GM19238 (cell line): ENCODE measurements around the gene PHLDB1.
"Not testable (repeated sequence)": the region's sequence is repeated elsewhere in the genome, so short reads cannot be mapped to it uniquely, and the experiment has no call there.

Experiments used
- DNase-seq: peaks from one replicate; pipeline ENCODE4 v3.0.0; 2011; ENCODE audit warnings: low spot score; ENCODE audit not compliant: insufficient read length

Gene PHLDB1

GRCh38 chr11:118658429-118659313, 51.3 kb downstream of the PHLDB1 start:
- no peak for DNase-seq

GRCh38 chr11:118659314-118659952, 52.0 kb downstream of the PHLDB1 start:
- peak; percentile 90 for DNase-seq

GRCh38 chr11:118659953-118660680, 52.7 kb downstream of the PHLDB1 start:
- DNase-seq, result no peak

GRCh38 chr11:118660681-118661424, 53.4 kb downstream of the PHLDB1 start:
- DNase-seq, result no peak

- no peak for DNase-seq
Observed at GRCh38 chr11:118661425-118662301, 54.2 kb downstream of the PHLDB1 start.

- DNase-seq, result no peak
Observed at GRCh38 chr11:118662401-118663271, 55.2 kb downstream of the PHLDB1 start.

- no peak for DNase-seq
Observed at GRCh38 chr11:118663381-118663780, 56.0 kb downstream of the PHLDB1 start.

GRCh38 chr11:118663902-118664301, 56.5 kb downstream of the PHLDB1 start:
- no peak for DNase-seq

- no peak for DNase-seq
Observed at GRCh38 chr11:118666371-118666770, 59.0 kb downstream of the PHLDB1 start.

- no peak for DNase-seq
Observed at GRCh38 chr11:118670063-118670462, 62.6 kb downstream of the PHLDB1 start.

GRCh38 chr11:118671254-118671653, 63.8 kb downstream of the PHLDB1 start:
- DNase-seq, result no peak

GRCh38 chr11:118672846-118673245, 65.4 kb downstream of the PHLDB1 start:
- no peak for DNase-seq

- DNase-seq, result no peak
Observed at GRCh38 chr11:118673361-118674081, 66.1 kb downstream of the PHLDB1 start.

- no peak for DNase-seq
Observed at GRCh38 chr11:118674082-118674435, 66.6 kb downstream of the PHLDB1 start.

- no peak for DNase-seq
Observed at GRCh38 chr11:118677977-118678376, 70.6 kb downstream of the PHLDB1 start.

- DNase-seq, result not testable (repeated sequence)
Observed at GRCh38 chr11:118678908-118679307, 71.5 kb downstream of the PHLDB1 start.

GRCh38 chr11:118679483-118679882, 72.1 kb downstream of the PHLDB1 start, which contains the start of gene TREH:
TSS of gene TREH (minus strand) at chr11:118679650. CDS start at chr11:118679627, 23 bp downstream.
- no peak for DNase-seq

- no peak for DNase-seq
Observed at GRCh38 chr11:118682372-118682771, 75.0 kb downstream of the PHLDB1 start.

GRCh38 chr11:118682939-118683338, 75.5 kb downstream of the PHLDB1 start:
- not testable (repeated sequence) for DNase-seq
